WTC11 (cell line): ENCODE results near the gene PRKACG. TPM values are rescaled to one million over a fixed set of nuclear protein-coding genes. Genes with fewer than 3 reads are reported as not detected.

ENCODE experiments used
- ATAC-seq: fragments of 200-7000 bp; cut with Tn5 transposase; 2 replicates; pipeline ENCODE4 v1.10.0; 2021; ENCODE audit warnings: mild to moderate bottlenecking, moderate library complexity
- CTCF ChIA-PET: fragments of 300-600 bp; sonication (Branson Sonifier 250); formaldehyde crosslinking; loops from one replicate; lab custom pipeline; 2021; ENCODE audit warnings: antibody characterized with exemption; lab: Charles Lee
- POLR2A ChIA-PET: fragments of 350-600 bp; sonication (Branson Sonifier 250); formaldehyde crosslinking; loops from one replicate; lab custom pipeline; 2021; ENCODE audit warnings: antibody characterized with exemption; lab: Charles Lee
- DNase-seq: peaks from one replicate; pipeline ENCODE4 v3.0.0; 2021; ENCODE audit warnings: low spot score
- H3K27ac Mint-ChIP-seq: 2 replicates; pipeline ENCODE4 v1.8.0; 2021; ENCODE audit warnings: mixed read lengths
- H3K27me3 Mint-ChIP-seq: 2 replicates; pipeline ENCODE4 v1.8.0; 2021; ENCODE audit warnings: low read depth, mild to moderate bottlenecking, moderate library complexity, mixed read lengths
- H3K36me3 Mint-ChIP-seq: 2 replicates; pipeline ENCODE4 v1.8.0; 2021; ENCODE audit warnings: mixed read lengths
- H3K4me1 Mint-ChIP-seq: 2 replicates; pipeline ENCODE4 v1.8.0; 2022; ENCODE audit warnings: mixed read lengths
- H3K4me3 Mint-ChIP-seq: 2 replicates; pipeline ENCODE4 v1.8.0; 2021; ENCODE audit warnings: mild to moderate bottlenecking, moderate library complexity, mixed read lengths
- H3K9me3 Mint-ChIP-seq: 2 replicates; pipeline ENCODE4 v1.8.0; 2021; ENCODE audit warnings: mixed read lengths
- ELF4 ChIP-seq: sonication (generic); formaldehyde crosslinking; IDR thresholded peaks from 2 replicates; pipeline ENCODE4 v1.8.1; 2022; ENCODE audit warnings: low read depth, mild to moderate bottlenecking, moderate library complexity, missing genetic modification reagents
- NFE2L1 ChIP-seq: sonication (generic); formaldehyde crosslinking; IDR thresholded peaks from 2 replicates; pipeline ENCODE4 v1.8.1; 2023; ENCODE audit warnings: missing genetic modification reagents
- NR1H2 ChIP-seq: sonication (generic); formaldehyde crosslinking; IDR thresholded peaks from 2 replicates; pipeline ENCODE4 v1.9.0; 2021; ENCODE audit warnings: mild to moderate bottlenecking, moderate library complexity, missing genetic modification reagents
- RELA ChIP-seq: sonication (generic); formaldehyde crosslinking; IDR thresholded peaks from 2 replicates; pipeline ENCODE4 v1.8.1; 2022; ENCODE audit warnings: missing genetic modification reagents, mild to moderate bottlenecking, borderline replicate concordance
- SMAD4 ChIP-seq: sonication (generic); formaldehyde crosslinking; IDR thresholded peaks from 2 replicates; pipeline ENCODE4 v1.8.0; 2022; ENCODE audit warnings: mild to moderate bottlenecking, missing genetic modification reagents
- STAT6 ChIP-seq: sonication (generic); formaldehyde crosslinking; conservative IDR thresholded peaks from 2 replicates; pipeline ENCODE4 v1.8.1; 2023; ENCODE audit warnings: mild to moderate bottlenecking, low read depth, missing genetic modification reagents, moderate library complexity
- TEAD1 ChIP-seq: sonication (generic); formaldehyde crosslinking; IDR thresholded peaks from 2 replicates; pipeline ENCODE4 v1.8.0; 2022; ENCODE audit warnings: mild to moderate bottlenecking, missing genetic modification reagents
- USF1 ChIP-seq: sonication (generic); formaldehyde crosslinking; IDR thresholded peaks from 2 replicates; pipeline ENCODE4 v1.8.0; 2022; ENCODE audit warnings: mild to moderate bottlenecking, missing genetic modification reagents
- USF2 ChIP-seq: sonication (generic); formaldehyde crosslinking; IDR thresholded peaks from 2 replicates; pipeline ENCODE4 v1.8.1; 2023; ENCODE audit warnings: mild to moderate bottlenecking, missing genetic modification reagents, moderate library complexity
- ZNF317 ChIP-seq: sonication (generic); formaldehyde crosslinking; IDR thresholded peaks from 2 replicates; pipeline ENCODE4 v1.8.1; 2023; ENCODE audit warnings: low read depth, mild to moderate bottlenecking, moderate library complexity, missing genetic modification reagents, borderline replicate concordance
- ZNF671 ChIP-seq: fragments of 250-450 bp; sonication (Bioruptor Pico); IDR thresholded peaks from 2 replicates; pipeline ENCODE4 v1.8.0; 2021; ENCODE audit warnings: mild to moderate bottlenecking
- total RNA-seq: library from RNA; stranded (reverse); gene quantifications from 3 replicates; pipeline ENCODE4 v1.2.3, GENCODE V29; 2021
- TF ChIP-seq, protein P1 (sequence below): sonication (generic); formaldehyde crosslinking; IDR thresholded peaks from 2 replicates; pipeline ENCODE4 v1.8.1; 2022; ENCODE audit warnings: low read depth, mild to moderate bottlenecking, moderate library complexity, missing genetic modification reagents, borderline replicate concordance
- TF ChIP-seq, protein P2 (sequence below): sonication (generic); formaldehyde crosslinking; IDR thresholded peaks from 2 replicates; pipeline ENCODE4 v1.8.1; 2023; ENCODE audit warnings: mild to moderate bottlenecking, missing genetic modification reagents, moderate library complexity
- TF ChIP-seq, protein P3 (sequence below): sonication (generic); formaldehyde crosslinking; IDR thresholded peaks from 2 replicates; pipeline ENCODE4 v1.8.1; 2023; ENCODE audit warnings: mild to moderate bottlenecking, moderate library complexity, missing genetic modification reagents
- TF ChIP-seq, protein P4 (sequence below): sonication (generic); formaldehyde crosslinking; IDR thresholded peaks from 2 replicates; pipeline ENCODE4 v1.8.0; 2023; ENCODE audit warnings: mild to moderate bottlenecking, missing genetic modification reagents
- TF ChIP-seq, protein P5 (sequence below): sonication (generic); formaldehyde crosslinking; IDR thresholded peaks from 2 replicates; pipeline ENCODE4 v1.8.0; 2022; ENCODE audit warnings: mild to moderate bottlenecking, missing genetic modification reagents
- TF ChIP-seq, protein P6 (sequence below): sonication (generic); formaldehyde crosslinking; IDR thresholded peaks from 2 replicates; pipeline ENCODE4 v1.8.0; 2022; ENCODE audit warnings: mild to moderate bottlenecking, missing genetic modification reagents

The PRKACG gene
- total RNA-seq, 1 experiment from 2014 or later: not detected

DNA sequence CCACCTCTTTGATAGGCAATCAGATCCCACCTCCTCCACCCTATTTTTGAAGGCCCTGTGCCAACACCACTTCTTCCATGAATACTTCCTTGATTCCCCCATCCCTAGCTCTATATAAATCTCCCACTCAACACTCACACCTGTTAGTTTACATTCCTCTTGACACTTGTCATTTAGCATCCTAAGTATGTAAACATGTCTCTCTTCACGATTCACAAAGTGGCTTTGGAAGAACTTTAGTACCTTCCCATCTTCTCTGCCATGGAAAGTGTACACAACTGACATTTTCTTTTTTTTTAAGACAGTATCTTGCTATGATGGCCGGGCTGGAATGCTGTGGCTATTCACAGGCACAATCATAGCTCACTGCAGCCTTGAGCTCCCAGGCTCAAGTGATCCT is 20.2 kb upstream of the PRKACG start (continued):
- TF ChIP-seq, protein P1, sequence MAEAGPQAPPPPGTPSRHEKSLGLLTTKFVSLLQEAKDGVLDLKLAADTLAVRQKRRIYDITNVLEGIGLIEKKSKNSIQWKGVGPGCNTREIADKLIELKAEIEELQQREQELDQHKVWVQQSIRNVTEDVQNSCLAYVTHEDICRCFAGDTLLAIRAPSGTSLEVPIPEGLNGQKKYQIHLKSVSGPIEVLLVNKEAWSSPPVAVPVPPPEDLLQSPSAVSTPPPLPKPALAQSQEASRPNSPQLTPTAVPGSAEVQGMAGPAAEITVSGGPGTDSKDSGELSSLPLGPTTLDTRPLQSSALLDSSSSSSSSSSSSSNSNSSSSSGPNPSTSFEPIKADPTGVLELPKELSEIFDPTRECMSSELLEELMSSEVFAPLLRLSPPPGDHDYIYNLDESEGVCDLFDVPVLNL (CRISPR knock-in tag): no peak
- TF ChIP-seq ZNF671 (CRISPR knock-in tag): no peak
- no peak for TF ChIP-seq TEAD1 (CRISPR knock-in tag)
- TF ChIP-seq, protein P2, sequence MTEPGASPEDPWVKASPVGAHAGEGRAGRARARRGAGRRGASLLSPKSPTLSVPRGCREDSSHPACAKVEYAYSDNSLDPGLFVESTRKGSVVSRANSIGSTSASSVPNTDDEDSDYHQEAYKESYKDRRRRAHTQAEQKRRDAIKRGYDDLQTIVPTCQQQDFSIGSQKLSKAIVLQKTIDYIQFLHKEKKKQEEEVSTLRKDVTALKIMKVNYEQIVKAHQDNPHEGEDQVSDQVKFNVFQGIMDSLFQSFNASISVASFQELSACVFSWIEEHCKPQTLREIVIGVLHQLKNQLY: no peak
- no peak for TF ChIP-seq ZNF317 (CRISPR knock-in tag)
- TF ChIP-seq, all 79 proteins: peak for 0

- no peak for TF ChIP-seq RELA
- TF ChIP-seq NR1H2 (CRISPR knock-in tag): no peak
- TF ChIP-seq USF1 (CRISPR knock-in tag): no peak
- TF ChIP-seq STAT6 (CRISPR knock-in tag): no peak
- TF ChIP-seq, protein P3, sequence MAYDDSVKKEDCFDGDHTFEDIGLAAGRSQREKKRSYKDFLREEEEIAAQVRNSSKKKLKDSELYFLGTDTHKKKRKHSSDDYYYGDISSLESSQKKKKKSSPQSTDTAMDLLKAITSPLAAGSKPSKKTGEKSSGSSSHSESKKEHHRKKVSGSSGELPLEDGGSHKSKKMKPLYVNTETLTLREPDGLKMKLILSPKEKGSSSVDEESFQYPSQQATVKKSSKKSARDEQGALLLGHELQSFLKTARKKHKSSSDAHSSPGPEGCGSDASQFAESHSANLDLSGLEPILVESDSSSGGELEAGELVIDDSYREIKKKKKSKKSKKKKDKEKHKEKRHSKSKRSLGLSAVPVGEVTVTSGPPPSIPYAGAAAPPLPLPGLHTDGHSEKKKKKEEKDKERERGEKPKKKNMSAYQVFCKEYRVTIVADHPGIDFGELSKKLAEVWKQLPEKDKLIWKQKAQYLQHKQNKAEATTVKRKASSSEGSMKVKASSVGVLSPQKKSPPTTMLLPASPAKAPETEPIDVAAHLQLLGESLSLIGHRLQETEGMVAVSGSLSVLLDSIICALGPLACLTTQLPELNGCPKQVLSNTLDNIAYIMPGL (CRISPR knock-in tag): no peak
- H3K9me3 Mint-ChIP-seq: peaks cover 11% of the 10 kb centered on the region
- ChIA-PET POLR2A (no interaction called here), CTCF (interaction anchor here (1.0 to 1.2 kb wide), 2 partner anchors 162 to 345 kb away, joined by 3 to 4 read pairs; no protein-coding TSS in a partner anchor)
- H3K4me3 Mint-ChIP-seq: no peak overlapping the region
- H3K36me3 Mint-ChIP-seq: peaks cover 7% of the 10 kb centered on the region
- H3K27ac Mint-ChIP-seq: no peak overlapping the region
- no peaks in the 10 kb centered on the region for H3K27me3 Mint-ChIP-seq
- DNase-seq: no peak
- ATAC-seq: no peak
- peaks cover 4% of the 10 kb centered on the region for H3K4me1 Mint-ChIP-seq
These were observed 17.1 kb upstream of the PRKACG start for GRCh38 chr9:69030851-69031645.

GRCh38 chr9:69029535-69029934 is 15.6 kb upstream of the PRKACG start:
- Mint-ChIP-seq H3K27ac (no peak overlapping the region), H3K36me3 (peaks cover 7% of the 10 kb centered on the region), H3K4me3 (no peak overlapping the region), H3K4me1 (peaks cover 4% of the 10 kb centered on the region), H3K9me3 (peaks cover 11% of the 10 kb centered on the region), H3K27me3 (no peaks in the 10 kb centered on the region)
- ATAC-seq: no peak
- no peak for DNase-seq
- CTCF ChIA-PET: no interaction called here
- POLR2A ChIA-PET: no interaction called here
- TF ChIP-seq, protein P4, sequence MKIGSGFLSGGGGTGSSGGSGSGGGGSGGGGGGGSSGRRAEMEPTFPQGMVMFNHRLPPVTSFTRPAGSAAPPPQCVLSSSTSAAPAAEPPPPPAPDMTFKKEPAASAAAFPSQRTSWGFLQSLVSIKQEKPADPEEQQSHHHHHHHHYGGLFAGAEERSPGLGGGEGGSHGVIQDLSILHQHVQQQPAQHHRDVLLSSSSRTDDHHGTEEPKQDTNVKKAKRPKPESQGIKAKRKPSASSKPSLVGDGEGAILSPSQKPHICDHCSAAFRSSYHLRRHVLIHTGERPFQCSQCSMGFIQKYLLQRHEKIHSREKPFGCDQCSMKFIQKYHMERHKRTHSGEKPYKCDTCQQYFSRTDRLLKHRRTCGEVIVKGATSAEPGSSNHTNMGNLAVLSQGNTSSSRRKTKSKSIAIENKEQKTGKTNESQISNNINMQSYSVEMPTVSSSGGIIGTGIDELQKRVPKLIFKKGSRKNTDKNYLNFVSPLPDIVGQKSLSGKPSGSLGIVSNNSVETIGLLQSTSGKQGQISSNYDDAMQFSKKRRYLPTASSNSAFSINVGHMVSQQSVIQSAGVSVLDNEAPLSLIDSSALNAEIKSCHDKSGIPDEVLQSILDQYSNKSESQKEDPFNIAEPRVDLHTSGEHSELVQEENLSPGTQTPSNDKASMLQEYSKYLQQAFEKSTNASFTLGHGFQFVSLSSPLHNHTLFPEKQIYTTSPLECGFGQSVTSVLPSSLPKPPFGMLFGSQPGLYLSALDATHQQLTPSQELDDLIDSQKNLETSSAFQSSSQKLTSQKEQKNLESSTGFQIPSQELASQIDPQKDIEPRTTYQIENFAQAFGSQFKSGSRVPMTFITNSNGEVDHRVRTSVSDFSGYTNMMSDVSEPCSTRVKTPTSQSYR (CRISPR knock-in tag): no peak
- no peak for TF ChIP-seq USF1 (CRISPR knock-in tag)
- no peak for TF ChIP-seq NFE2L1 (CRISPR knock-in tag)
- no peak for TF ChIP-seq SMAD4 (CRISPR knock-in tag)
- TF ChIP-seq, protein P5, sequence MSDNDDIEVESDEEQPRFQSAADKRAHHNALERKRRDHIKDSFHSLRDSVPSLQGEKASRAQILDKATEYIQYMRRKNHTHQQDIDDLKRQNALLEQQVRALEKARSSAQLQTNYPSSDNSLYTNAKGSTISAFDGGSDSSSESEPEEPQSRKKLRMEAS (CRISPR knock-in tag): no peak
- no peak for TF ChIP-seq ELF4 (CRISPR knock-in tag)
- TF ChIP-seq, protein P6, sequence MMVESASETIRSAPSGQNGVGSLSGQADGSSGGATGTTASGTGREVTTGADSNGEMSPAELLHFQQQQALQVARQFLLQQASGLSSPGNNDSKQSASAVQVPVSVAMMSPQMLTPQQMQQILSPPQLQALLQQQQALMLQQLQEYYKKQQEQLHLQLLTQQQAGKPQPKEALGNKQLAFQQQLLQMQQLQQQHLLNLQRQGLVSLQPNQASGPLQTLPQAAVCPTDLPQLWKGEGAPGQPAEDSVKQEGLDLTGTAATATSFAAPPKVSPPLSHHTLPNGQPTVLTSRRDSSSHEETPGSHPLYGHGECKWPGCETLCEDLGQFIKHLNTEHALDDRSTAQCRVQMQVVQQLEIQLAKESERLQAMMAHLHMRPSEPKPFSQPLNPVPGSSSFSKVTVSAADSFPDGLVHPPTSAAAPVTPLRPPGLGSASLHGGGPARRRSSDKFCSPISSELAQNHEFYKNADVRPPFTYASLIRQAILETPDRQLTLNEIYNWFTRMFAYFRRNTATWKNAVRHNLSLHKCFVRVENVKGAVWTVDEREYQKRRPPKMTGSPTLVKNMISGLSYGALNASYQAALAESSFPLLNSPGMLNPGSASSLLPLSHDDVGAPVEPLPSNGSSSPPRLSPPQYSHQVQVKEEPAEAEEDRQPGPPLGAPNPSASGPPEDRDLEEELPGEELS (CRISPR knock-in tag): no peak
- no peak for TF ChIP-seq USF2 (CRISPR knock-in tag)
